Measurements from ENCODE around the gene ADGRD1.
"Not testable (repeated sequence)": the region's sequence is repeated elsewhere in the genome, so short reads cannot be mapped to it uniquely, and the experiment has no call there.

- TF ChIP-seq CTCF, POLR2A, POLR2AphosphoS5 (IDR thresholded peaks at IDR 0.05): not testable (repeated sequence)
Observed at GRCh38 chr12:131071950-131072349, 118.2 kb downstream of the ADGRD1 start.

Measured in breast epithelium (tissue), 3 donors.